GM19043 (cell line): ENCODE data around the gene XRCC1.

Experiments
- ATAC-seq: cut with Tn5 transposase; IDR thresholded peaks from one replicate; pipeline ENCODE4 v1.9.1; 2021; ENCODE audit warnings: low read depth; ENCODE audit not compliant: unreplicated experiment

XRCC1 gene

DNA sequence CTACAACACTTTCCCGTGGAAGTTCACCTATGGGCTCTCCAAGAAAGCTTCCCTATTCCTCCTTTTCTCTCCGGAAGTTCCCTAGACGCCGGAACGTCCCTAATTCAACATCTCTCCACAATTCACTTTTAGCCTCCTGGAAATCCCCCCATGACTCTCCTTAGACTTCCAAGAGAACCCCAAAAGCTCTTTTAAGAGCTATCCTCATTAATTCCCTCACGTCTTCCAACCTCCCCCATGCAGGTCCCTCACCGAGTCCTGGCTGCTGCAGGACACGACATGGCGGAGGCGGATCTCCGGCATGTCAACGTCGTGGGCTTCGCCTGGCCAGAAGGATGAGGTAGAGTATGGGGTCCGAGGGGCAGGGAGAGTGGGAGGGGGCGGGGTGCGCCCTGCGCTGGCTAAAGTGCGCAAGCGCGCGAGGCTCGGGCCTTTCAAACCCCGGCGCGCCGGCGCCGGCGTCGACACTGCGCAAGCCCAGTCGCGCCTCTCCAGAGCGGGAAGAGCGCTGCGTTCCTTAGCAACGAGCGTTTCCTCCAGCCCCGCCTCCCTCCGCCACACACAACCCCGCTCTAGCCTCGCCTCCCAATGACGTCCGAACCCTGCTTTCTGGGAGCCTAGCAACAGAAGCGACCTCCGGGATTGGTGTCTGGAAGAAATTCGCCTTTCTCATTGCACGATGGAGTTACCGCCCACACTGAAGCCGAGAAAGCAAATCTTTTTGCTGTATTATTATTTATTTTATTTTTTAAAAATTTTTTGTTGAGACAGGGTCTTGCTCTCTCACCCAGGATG, at the start of gene XRCC1, which contains the start of gene PINLYP:
XRCC1 (minus strand) TSS at position 372 of the 795 bp plus-strand sequence; CDS start at position 303, 69 bp downstream.
PINLYP (plus strand) TSS at position 646 of the 795 bp plus-strand sequence. CDS start 1,391 bp downstream, outside the sequence.
- ATAC-seq = peak; percentile 97

GRCh38 chr19:43624933-43625332, 49.6 kb upstream of the XRCC1 start:
- no peak for ATAC-seq

DNA sequence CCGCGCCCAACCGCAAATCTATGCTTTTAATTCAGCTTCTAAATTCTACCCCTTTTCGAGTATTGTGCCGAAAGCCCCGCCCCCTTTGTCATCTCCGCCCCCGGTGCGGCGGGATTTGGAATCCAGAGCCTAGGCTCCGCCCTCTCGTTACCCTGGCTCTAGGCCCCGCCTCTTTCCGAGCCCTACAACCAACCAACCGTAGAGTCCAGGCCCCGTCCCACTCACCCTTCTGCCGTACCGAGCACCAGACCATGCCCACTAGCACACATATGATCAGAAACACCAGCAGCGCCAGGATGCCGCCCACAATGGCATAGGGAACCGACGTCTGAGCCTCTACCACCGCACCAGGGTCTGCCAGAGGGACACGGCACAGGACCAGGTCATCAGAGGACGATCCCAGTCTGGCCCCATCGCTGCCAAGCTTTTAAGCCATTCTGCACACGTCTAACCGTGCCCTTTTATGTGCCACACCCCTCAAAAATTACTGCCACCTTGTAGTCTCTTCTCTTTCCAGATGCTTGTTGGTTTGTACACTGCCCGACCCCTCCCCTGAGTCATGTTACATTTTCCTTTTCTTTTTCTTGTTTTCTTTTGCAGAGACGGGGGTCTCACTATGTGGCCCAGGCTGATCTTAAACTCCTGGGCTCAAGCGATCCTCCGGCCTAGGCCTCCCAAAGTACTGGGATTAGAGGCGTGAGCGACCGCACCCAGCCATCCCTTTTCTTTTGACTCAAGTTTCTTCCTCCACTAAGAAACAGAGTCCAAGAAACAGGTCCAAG, 48.8 kb upstream of the XRCC1 start:
- ATAC-seq = no peak

GRCh38 chr19:43622956-43623355, 47.6 kb upstream of the XRCC1 start:
- no peak for ATAC-seq

GRCh38 chr19:43622070-43622469, 46.7 kb upstream of the XRCC1 start:
- ATAC-seq = no peak

GRCh38 chr19:43620061-43621001, 45.0 kb upstream of the XRCC1 start:
- ATAC-seq = no peak

GRCh38 chr19:43619262-43620060, 44.1 kb upstream of the XRCC1 start, which contains the start of gene ZNF428:
Gene ZNF428 (minus strand): TSS chr19:43619629. CDS start chr19:43614304, 5,325 bp downstream.
- ATAC-seq = peak; percentile 63

- peak; percentile 40 for ATAC-seq
These were observed 43.6 kb upstream of the XRCC1 start for GRCh38 chr19:43618921-43619261.

DNA sequence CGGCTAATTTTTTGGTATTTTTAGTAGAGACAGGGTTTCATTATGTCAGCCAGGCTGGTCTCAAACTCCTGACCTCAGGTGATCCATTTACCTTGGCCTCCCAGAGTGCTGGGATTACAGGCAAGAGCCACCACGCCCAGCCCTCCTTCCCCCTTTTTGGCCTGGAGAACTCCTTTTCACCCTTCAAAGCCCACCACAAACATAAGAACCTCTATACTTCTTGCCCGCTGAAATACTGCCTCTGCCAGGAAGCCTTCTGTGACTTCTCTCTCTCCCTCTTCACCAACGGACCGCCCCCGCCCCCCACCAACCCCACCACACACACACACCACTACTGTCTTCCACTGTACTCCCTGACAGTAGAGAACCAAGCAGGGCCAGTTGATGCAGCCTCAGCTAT, 41.6 kb upstream of the XRCC1 start:
- ATAC-seq = no peak

GRCh38 chr19:43616306-43616705, 41.0 kb upstream of the XRCC1 start:
- no peak for ATAC-seq

GRCh38 chr19:43612374-43612773, 37.0 kb upstream of the XRCC1 start:
- no peak for ATAC-seq

GRCh38 chr19:43611788-43612187, 36.5 kb upstream of the XRCC1 start, which contains the start of gene SRRM5:
Gene SRRM5 (plus strand): TSS chr19:43612088. CDS start chr19:43612122, 34 bp downstream.
- ATAC-seq = no peak

GRCh38 chr19:43610493-43610892, 35.2 kb upstream of the XRCC1 start:
- ATAC-seq = no peak

DNA sequence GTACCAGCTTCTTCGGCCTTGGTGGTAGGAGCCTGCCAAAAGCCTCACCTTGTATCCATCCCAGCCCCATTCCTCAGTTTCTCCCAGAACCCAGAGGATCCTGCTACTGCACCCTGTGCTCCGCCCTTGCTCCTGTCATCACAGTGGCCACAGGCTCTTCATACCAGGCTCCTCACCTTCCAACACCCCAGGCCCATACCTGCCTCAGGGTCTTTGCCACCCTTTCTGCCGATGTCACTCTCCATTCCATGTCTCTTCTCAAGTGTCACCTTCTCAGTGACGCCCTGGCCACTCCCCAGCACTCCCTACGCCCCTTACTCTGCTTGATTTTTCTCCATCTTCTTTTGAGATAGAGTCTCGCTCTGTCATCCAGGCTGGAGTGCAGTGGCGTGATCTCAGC, 34.5 kb upstream of the XRCC1 start:
- no peak for ATAC-seq

GRCh38 chr19:43607238-43608205, 32.2 kb upstream of the XRCC1 start:
- ATAC-seq = no peak

- ATAC-seq = no peak
These were observed 31.4 kb upstream of the XRCC1 start for GRCh38 chr19:43606569-43607229.

- ATAC-seq = no peak
These were observed 30.7 kb upstream of the XRCC1 start for GRCh38 chr19:43605875-43606568.
